C4-2B (cell line): ENCODE results near the gene ACOXL.

Experiments used
- H3K27ac ChIP-seq: fragments of 450-650 bp; 2 replicates; pipeline ENCODE4 v1.5.1; 2017
- ZFX ChIP-seq: fragments of 450-650 bp; IDR thresholded peaks from 2 replicates; pipeline ENCODE4 v1.6.1; 2017
- TF ChIP-seq, protein P1 (sequence below): fragments of 450-650 bp; conservative IDR thresholded peaks from 2 replicates; pipeline ENCODE4 v1.5.1; 2017; ENCODE audit warnings: mild to moderate bottlenecking

ACOXL gene

DNA sequence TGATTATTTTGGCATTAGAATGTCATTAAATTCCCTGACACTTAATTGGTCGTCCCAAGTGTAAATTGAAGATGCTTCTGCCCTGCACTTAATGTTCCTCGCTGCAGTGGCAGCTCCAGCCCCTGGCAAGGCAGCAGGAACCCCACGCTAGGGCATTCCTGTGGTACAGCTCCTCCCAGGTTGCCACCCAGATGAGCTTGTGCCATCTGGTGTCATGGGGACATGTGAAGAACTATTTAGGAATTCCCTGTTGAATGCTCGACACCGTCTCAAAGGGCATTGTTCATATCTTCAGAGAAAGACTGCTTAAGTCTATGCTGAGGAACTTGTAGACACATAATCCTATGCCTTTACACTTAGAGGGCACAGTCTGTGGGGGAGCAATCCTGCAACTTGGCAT lies 427.3 kb downstream of the ACOXL start:
- no peak overlapping the region for H3K27ac ChIP-seq

DNA sequence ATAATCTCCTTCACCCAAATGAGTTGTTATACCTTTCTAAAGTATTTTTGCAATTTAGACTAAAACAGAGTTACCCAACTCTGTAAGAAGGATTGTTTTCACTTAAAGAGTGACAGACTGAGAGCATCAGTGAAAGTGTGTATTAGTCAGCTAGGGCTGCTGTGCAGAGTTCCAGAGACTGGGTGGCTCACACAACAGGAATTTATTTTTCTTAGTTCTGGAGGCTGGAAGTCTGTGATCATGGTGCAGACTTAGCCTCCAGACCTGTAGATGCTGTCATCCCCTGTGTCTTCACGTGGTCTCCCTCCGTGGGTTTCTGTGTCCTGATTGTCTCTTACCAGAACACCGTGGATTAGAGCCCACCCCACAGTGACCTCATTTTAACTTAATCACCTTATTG lies 428.4 kb downstream of the ACOXL start:
- H3K27ac ChIP-seq, result no peak overlapping the region
- TF ChIP-seq, protein P1, sequence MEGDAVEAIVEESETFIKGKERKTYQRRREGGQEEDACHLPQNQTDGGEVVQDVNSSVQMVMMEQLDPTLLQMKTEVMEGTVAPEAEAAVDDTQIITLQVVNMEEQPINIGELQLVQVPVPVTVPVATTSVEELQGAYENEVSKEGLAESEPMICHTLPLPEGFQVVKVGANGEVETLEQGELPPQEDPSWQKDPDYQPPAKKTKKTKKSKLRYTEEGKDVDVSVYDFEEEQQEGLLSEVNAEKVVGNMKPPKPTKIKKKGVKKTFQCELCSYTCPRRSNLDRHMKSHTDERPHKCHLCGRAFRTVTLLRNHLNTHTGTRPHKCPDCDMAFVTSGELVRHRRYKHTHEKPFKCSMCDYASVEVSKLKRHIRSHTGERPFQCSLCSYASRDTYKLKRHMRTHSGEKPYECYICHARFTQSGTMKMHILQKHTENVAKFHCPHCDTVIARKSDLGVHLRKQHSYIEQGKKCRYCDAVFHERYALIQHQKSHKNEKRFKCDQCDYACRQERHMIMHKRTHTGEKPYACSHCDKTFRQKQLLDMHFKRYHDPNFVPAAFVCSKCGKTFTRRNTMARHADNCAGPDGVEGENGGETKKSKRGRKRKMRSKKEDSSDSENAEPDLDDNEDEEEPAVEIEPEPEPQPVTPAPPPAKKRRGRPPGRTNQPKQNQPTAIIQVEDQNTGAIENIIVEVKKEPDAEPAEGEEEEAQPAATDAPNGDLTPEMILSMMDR, result no peak
- no peak for TF ChIP-seq ZFX

More for the DNA sequence above, 427.3 kb downstream of the ACOXL start:
- TF ChIP-seq ZFX, result no peak
- TF ChIP-seq, protein P1, result no peak

DNA sequence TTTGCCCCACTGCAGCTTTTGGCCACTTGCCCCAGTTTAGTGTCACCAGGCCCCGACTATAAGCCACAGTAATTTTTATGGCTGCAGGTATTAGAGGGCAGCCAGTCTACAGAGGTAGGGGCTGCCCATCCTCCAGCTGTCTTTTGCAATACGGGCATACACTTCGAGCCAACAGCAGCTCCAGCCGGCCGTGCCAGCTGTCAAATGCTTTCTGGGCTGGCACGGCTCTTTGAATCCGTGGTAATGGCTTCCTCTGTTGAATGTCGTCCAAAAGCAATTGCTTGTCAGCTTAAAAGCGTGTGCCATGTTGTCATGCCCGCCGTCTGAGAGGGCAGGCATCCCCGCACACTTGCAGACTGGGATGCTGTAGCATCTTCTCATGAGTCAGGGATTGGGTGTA lies 429.6 kb downstream of the ACOXL start:
- TF ChIP-seq ZFX, result no peak
- TF ChIP-seq, protein P1, result no peak
- no peak overlapping the region for H3K27ac ChIP-seq

DNA sequence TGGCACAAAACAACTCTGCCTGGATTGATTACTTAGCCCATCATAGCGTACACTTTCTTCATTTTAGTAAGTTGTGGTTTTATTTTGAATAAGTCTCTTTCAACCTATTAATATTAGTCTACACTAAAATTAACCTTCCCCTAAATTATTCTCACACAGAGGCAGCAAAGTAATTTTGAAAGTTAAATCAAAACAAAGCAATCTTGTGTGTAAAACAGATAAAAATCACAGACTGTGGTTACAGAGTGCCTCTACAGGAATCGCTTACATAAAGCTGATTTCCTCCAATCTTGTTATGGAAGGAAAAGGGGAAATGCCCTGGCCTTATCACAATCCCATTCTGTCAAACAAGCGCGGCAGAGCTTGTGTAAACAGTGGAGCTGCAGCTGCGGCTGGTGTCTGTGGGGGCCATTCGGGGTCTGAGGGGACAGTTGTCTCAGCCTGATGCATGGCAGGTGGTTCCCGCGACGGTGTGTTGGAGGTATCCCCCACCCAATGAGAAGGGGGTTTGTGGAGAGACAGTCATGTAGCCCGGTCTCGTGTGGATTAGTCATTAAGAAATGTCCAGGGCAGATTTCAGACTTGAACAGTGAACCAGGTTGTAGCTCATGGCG lies 430.5 kb downstream of the ACOXL start:
- no peak overlapping the region for H3K27ac ChIP-seq
- TF ChIP-seq, protein P1, result no peak
- no peak for TF ChIP-seq ZFX

DNA sequence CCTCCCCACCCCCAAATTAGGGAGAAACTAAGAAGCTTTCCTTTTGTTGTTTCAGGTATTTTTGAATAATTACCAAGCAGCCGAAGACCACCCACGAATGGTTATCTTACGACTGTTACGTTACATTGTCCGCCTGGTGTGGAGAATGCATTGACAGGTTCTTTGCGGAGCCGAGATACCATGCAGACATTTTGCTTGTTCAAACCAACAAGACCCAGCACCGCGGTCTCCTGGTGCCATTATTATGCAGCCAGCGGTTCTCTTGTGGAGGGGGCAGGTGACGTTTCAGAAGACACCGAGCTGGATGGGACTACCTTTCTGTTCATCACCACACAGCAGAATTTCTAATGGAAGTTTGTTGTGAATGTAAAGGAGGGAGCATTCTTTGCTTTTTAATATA lies 431.7 kb downstream of the ACOXL start:
- TF ChIP-seq, protein P1, result no peak
- no peak for TF ChIP-seq ZFX
- no peak overlapping the region for H3K27ac ChIP-seq

DNA sequence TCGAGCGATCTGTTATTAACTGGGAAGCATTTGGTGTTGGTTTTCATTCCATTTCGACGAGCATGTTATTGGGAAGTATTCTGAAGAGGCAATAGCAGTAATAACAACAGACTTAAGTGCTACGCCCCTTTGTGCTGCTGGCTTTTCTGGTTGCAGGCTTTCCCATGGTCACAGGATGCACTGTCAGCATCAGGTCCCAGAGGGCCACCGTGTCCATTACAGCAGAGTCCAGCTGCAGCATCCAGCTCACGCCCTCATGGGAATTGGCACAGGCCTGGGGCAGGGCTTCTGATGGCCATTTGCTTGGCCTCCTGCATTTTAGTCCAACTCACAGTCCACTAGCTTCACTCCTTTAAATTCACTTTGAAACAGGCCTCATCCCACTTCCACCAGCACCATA lies 432.7 kb downstream of the ACOXL start:
- no peak for TF ChIP-seq ZFX
- TF ChIP-seq, protein P1, result no peak
- no peak overlapping the region for H3K27ac ChIP-seq

DNA sequence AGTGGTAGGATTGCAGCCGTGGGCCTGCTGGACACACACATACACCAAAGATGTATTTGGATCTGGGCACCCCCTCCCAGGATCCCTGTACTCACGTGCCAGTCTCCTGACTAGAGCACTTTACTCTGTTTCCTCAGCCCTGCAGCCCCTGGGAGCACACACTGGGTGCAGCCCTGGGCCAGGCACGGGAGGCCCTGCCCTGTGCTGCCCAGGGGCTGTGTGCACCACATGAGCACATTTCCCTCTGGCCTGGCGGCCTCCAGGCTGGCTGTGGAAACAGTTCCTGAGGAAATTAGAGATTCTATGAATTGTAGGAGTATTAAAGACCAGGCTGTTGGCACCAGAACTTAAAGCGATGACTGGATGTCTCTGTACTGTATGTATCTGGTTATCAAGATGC lies 433.7 kb downstream of the ACOXL start:
- TF ChIP-seq ZFX, result no peak
- H3K27ac ChIP-seq, result no peak overlapping the region

DNA sequence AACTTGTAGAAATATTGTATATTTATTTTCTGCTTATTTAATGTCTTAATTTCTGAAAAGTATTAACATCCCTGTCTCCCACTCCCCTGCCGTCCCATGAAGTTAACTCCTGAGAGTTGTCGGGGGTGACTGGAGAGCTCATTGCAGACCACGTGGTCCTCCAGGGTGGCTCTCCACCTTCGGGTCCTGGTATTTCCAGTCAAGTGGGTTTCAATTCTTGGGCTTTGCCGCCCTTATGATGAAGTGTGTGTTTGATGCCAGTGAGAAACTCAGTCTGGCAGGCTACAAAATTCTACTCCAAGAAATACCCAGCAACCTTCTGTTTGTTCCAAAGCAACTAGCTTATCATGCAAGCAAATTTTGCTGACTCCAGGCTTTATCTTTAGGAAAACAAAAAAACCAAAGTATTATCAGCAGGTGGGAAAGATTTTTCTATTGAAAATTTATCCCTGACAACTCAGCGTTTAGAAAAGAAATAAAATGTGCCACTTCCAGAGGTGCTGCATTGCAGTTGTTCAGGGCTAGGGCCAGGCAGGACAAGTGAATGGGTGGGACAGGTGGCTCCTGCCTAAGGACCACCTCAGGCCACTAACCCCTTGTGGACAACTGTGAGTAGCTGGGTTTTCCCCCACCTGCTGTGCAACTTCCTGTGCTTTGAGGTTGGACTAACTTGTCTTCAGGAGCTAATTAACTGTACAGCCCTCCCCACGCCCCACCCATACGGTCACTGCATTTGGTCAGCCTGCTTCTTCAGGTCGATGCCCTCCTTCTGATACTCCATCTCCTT lies 434.9 kb downstream of the ACOXL start:
- no peak overlapping the region for H3K27ac ChIP-seq
- TF ChIP-seq ZFX, result no peak
- TF ChIP-seq, protein P1, result no peak
